ENCODE measurements around the gene ZNF205.

ZNF205 gene

DNA sequence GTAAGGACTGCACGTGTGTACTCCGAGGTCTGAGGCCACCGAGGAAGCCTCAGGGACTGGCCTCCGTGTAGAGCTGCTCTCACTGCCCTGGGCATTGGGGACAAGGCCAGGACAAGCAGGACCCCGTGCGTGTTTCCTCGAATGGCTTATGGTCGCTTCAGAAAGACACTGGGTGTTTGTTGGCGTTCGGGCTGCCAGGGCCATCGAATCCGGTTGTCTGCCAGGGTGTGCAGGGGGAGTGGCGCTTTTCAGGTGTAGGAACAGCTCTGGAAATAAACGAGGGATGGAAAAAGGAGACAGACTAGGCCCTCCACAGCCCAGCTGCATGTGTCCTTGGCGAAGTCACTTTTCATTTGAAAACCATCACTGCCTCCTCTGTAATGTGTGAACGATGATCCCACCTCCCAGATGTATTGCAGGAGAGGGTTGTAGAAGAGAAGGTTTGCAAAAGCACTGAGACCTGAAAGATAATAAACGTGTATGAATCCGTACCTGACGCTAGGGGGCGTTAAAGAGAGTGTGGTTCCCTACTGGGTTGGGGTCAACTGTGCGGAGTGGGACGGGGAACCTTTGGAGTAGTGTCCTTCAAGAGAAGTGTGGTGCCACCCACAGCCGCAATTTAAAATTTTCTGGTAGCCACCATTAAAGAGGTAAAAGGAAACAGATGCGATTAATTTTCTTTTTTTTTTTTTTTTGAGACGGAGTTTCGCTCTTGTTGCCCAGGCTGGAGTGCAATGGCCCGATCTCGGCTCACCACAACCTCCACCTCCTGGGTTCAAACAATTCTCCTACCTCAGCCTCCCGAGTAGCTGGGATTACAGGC, 11.2 kb upstream of the ZNF205 start:
- DNase-seq (ENCODE audit: low read depth) = no peak

DNA sequence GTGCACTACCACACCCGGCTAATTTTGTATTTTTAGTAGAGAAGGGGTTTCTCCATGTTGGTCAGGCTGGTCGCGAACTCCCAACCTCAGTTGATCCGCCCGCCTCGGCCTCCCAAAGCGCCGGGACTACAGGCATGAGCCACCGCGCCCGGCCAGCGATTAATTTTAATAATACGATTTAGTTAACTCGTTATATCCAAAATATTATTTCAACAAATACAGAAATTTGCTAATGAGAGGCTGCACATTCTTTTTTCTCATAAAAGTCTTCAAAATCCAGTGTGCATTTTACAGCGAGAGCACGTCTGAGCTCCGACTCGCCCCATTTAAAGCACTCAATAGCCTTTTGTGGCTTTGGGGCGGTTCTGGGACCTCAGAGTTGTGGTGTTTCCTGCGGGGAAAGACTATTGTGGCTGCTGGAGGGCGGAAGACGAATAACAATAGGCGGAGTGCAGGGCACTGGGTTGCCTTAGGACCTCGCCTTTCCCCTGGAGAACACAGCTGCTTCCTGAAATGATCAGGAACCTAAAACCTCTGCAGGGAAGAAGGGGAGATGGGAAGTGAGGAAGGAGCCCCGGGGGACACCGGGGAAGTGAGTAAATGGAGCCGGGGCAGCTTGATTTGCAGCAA, 10.4 kb upstream of the ZNF205 start:
- no peak for DNase-seq (ENCODE audit: low read depth)

DNA sequence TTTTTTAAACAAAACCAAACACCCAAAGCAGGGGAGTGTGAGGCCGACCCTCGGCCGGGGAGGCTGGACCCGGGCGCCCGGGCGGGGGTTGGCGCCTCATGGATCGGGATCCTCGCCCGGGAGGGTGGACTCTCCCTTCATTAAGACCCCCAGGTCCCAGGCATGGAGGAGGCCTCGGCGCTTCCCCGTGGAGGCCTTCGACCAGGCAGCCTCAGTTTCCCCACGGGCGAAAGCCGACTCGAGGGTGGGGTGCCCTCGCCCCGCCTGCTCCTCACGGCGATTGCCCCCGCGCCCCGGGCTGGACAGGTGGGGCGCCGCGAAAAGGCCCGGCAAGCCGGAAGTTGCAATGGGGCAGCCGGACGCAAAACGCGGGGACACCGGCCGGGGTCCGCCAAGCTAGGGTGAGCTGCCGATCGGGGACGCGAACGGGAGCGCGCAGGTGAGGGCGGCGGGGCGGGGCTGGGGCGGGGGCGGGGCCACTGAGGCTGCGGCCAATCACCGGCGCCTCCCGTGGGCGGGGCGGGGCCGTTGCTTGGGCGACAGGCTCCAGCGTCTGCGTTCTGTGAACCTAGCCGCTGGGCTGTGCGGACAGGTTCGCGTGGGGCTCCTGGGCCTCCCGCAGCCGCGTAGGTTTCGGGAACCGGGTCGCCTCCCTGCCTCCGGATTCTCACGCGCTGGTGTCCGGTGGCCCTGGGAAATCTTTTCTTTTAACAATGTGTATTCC, 6.0 kb upstream of the ZNF205 start:
- peak; percentile 77 for DNase-seq (ENCODE audit: low read depth)

DNA sequence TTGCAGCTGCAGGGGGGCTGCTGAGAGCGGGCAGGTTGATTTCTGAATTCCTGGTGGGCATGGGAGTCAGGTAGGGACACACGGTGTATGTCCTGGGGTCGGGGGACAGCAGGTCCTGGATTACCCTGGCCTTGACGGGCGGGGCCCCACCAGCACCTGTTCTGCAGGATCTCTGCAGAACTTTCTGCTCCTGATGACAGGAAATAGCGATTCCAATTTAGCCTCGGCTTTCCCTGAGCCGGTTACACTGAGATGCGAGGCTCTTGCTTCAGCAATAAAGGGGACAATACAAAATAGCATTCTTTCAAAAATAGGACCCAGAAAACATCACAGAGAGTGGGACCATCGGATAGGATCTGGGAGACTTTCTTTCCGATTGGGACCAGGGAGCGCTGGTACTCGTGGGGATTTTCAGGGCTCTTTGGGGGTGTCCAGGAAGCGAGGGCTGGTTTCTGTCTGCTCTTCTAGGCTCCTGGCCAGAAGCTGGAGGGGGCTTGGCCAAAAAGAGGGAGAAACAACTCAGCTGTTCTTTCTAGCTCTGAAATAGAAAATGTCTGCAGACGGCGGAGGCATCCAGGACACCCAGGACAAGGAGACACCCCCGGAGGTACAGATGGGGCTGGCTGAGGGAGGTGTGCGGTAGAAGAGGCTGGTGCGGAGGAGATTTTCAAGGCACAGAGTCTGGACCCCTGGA, 642 bp downstream of the ZNF205 start:
- DNase-seq (ENCODE audit: low read depth) = no peak

DNA sequence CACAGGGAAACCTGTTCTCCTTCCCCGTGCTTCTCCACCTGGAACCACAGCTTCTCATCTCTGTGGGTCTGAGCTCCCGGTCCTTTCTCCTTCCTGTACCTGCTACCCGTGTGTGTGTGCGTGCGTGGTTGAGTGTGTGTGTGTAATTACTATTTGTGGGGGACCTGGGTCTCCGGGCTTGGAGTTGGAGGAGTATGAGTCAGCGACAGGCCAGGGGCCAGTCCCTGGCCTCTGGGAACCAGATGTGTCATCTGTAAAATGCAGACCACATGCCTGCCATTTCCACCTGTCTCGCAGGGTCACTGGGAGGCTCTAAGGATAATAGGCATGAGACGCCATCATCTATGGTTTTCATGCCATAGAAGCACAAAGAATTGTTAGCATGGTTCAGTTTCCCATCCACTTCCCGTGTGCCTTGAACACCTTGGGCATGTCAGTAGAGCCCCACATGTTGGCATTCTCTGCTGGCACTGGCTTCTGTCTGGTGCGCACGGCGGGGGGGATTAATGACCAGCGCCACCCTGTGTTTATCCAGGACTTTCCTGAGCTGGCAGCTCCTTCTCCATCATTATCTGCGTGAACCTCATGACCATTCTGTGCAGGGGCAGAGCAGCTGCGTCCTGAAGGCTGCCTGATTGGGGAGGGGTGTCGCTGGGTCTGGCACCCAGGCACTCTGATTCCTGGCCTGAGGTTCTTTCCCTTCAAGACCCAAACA, 1.5 kb downstream of the ZNF205 start:
- DNase-seq (ENCODE audit: low read depth) = no peak

DNA sequence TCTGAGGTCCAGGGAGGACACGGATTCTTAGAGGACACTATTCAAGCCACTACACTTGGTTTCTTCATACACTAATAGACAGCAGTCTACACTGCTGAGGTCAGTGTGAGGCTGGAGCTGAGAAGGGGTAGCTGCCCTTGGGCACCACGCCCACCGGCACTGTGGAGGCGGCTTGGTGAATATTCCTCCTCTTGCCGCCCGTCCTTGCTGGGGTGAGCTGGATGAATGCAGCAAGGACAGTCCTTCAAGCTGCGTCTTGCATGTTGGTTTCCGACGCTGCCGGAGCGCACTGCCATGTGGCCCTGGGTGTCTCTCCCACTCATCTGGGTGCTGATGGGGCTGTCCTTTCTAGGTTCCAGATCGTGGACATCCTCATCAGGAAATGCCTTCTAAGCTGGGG, 2.6 kb downstream of the ZNF205 start:
- DNase-seq (ENCODE audit: low read depth) = no peak

DNA sequence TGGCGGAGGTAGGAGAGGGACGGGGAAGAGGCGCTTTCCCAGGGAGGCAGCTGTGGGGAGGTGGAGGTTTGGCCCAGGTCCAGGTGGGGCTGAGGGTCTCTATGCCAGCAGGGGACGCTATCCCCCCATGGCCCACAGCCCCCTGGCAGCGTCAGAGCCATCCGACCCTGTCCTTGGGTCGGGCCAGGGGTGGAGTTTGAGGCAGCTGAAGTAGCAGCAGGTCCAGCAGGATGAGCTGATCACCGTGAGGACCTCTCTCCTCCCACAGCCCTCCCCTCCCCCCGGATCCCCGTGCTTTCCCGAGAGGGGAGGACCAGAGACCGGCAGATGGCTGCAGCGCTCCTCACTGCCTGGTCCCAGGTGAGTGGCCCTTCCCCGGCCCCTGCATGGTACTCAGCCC, 3.2 kb downstream of the ZNF205 start:
- DNase-seq (ENCODE audit: low read depth) = no peak

DNA sequence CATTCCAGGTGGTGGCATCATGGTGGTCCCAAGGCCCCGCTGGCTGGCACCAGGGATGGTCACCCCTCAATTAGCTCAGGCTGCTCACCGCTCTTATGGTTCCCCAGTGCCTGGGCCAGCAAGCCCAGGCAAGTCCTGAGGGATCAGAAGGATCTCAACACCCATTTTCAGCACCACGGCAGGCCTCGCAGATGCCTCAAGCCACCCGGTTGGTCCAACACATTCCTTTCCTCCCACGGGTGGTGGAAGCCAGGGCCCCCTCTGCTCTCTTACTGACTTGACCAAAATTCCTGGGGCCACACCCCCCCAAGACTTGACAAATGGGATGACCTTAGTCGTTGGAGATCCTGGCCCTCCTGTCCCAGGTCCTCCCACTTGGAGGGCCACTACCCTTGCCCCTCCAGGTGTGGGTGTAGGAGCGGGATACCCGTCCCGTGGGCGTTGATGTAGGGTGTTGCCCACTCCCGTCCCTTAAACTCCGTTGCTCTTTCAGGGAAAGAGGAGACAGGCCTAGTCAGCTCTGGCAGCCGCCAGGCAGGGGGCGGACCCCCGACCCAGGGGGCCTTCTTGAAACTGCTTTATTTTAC, 5.9 kb downstream of the ZNF205 start:
- DNase-seq (ENCODE audit: low read depth) = no peak

DNA sequence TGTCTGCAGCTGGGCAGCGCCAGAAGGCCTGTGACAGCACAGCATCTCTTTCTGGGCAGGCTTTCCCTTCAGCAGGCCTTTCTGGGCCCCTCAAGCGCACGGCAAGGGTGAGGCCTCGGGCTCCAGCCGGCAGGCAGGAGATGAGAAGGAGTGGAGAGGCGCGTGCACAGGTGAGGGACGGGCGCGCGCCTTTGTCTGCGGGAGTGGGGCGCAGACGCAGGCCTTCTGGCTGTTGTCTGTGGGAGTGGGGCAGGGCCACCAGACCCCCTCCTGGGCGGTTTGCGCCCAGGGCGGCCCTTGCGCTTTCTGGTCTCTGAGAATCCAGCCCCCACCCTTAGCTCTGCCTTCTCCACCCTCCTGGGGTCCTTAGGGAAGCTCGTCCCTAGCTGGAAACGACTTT, 6.5 kb downstream of the ZNF205 start:
- no peak for DNase-seq (ENCODE audit: low read depth)

DNA sequence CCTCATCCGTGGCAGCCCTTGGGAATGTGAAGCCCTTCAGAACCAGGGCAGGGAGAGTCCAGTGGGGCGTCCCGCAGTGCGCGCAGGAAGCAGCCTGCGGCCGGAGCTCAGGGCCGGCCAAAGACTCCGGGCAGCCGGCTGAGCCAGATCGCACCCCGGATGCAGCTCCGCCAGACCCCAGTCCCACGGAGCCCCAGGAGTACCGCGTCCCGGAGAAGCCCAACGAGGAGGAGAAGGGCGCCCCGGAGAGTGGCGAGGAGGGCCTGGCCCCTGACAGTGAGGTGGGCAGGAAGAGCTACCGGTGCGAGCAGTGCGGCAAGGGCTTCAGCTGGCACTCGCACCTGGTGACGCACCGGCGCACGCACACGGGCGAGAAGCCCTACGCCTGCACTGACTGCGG, 6.9 kb downstream of the ZNF205 start:
- DNase-seq (ENCODE audit: low read depth) = no peak

DNA sequence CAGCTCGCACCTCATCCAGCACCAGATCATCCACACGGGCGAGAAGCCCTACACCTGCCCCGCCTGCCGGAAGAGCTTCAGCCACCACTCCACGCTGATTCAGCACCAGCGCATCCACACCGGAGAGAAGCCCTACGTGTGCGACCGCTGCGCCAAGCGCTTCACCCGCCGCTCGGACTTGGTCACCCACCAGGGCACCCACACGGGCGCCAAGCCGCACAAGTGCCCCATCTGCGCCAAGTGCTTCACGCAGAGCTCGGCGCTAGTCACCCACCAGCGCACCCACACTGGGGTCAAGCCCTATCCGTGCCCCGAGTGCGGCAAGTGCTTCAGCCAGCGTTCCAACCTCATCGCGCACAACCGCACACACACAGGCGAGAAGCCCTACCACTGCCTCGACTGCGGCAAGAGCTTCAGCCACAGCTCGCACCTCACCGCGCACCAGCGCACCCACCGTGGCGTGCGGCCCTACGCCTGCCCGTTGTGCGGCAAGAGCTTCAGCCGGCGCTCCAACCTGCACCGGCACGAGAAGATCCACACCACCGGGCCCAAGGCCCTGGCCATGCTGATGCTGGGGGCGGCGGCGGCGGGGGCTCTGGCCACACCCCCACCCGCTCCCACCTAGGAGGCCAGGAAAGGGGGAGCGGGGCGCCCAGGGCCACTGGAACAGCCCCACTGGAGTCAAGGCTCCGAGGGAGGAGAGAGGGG, 7.5 kb downstream of the ZNF205 start:
- DNase-seq (ENCODE audit: low read depth) = no peak

DNA sequence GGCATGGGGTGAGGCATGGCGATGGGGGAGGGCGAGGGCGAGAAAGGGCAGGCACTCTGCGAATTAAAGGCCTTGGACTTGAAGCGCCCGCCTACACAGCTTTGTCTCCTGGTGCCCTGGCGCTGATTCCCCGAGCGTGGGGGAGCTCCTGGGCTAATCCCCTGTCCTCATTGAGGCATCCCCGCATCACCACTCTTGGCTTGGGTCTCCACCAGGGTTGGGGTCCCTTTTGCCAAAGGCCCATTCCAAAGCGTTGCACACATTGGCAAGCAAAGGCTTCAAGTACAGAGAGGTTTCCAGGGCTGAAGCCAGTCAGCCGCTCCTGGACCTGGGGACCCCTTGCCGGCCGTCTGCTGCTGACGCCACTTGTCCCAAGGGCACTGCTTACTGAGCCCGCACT, 8.0 kb downstream of the ZNF205 start:
- no peak for DNase-seq (ENCODE audit: low read depth)

DNA sequence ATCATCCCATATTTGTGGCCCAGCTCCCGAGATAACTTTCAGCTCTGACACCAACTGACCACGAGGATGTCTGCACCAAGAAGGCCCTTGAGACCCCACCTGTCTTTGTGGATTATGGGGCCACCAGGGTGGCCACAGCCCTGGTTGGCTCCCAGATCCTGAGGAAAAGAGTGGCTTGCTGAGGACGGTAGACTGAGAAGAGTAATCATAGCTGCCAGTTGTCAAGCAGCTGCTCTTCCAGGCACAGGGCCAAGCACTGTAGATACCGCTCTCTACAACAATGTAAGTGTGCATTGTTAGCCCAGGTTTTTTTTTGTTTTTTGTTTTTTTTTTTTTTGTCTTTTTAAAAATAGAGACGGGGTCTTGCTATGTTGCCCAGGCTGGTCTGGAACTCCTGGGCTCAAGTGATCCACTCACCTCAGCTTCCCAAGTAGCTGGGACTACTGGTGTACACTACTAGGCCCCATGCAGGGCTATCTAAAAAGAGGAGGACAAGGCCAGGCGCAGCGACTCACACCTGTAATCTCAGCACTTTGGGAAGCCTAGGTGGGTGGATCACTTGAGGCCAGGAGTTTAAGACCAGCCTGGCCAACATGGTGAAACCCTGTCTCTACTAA, 9.6 kb downstream of the ZNF205 start:
- no peak for DNase-seq (ENCODE audit: low read depth)

DNA sequence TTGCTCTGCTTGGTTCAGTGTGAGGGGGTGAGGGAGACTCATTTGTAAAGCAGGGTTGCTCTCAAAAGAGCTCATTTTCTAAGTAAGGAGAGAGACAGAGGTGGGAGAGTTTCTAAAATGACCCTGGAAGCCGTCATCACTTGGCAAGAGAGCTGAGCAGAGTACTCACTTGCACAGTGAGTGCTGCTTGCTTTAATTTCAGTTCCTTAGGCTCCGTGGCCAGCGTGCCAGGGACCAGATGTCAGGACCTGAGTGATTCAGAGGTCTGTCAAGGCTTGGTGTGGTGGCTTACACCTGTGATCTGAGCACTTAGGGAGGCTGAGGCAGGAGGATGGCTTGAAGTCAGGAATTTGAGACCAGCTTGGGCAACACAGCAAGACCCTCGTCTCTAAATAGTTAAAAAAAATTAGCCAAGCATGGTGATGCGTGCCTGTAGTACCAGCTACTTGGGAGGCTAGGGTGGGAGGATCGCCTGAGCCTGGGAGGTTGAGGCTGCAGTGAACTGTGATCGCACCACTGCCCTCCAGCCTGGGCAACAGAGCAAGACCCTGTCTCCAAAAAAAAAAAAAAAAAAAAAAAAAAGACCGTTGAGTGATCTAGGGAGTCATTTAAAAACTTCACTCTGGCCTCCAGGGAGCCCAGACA, 10.7 kb downstream of the ZNF205 start:
- no peak for DNase-seq (ENCODE audit: low read depth)

DNA sequence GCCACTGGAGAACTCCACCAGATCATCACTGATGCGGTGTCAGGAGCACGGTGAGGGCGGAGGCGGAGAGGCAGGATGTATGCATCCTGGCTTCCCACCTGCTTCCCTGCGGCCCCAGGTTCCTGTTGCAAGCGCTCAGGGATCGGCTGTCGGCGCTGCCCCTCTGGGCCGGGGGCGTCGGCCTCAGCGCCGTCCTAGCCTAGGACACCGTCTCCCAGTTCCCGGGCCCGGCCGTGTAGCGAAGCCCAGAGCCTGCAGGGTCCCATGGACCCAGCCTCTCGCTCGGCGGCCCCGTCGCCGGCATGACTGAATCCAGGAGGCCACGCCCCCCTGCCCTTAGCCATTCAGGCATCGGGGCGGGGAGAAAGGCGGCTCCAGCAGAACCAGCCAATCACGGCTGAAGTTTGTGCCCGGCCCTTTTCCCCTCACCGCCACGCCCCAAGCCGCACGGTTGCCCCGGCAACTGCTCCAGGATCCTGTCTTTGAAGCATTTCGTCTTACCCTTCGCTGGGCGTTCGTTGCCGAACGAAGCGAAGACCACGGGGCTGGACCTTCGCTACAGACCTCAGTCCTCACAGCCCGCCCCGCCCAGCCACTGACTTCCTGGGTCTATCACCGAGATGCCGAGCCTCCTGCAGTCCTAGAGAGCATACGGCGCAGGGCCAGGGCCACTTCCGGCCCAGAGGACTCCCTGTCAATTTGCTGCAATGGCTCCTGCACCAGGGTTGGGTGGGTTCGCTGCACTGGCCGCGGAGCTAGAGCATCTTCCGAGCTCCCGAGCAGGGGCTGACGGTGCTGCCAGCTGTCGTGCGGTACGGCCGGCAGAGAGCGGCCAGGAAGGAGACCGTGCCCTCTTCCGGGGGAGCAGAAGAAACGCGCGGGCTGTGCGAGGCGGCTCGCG, 11.8 kb downstream of the ZNF205 start:
- DNase-seq (ENCODE audit: low read depth) = peak; percentile 96

DNA sequence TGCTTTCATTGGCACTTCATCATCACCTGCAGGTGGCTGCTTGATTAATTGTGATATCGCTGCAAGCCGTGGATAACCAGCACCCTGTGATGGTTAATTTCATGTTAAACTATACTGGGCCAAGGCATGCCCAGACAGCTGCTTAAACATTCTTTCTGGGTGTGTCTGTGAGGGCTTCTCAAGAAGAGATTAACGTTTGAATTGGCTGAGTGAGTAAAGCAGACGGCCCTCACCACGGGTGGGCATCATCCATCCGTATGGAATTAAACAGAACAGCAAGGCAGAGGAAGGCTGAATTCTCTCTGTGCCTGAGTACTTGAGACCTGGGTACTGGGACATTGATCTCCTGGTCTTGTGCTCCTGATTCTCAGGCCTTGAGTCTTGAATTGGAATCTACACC, 15.4 kb downstream of the ZNF205 start:
- no peak for DNase-seq (ENCODE audit: low read depth)

DNA sequence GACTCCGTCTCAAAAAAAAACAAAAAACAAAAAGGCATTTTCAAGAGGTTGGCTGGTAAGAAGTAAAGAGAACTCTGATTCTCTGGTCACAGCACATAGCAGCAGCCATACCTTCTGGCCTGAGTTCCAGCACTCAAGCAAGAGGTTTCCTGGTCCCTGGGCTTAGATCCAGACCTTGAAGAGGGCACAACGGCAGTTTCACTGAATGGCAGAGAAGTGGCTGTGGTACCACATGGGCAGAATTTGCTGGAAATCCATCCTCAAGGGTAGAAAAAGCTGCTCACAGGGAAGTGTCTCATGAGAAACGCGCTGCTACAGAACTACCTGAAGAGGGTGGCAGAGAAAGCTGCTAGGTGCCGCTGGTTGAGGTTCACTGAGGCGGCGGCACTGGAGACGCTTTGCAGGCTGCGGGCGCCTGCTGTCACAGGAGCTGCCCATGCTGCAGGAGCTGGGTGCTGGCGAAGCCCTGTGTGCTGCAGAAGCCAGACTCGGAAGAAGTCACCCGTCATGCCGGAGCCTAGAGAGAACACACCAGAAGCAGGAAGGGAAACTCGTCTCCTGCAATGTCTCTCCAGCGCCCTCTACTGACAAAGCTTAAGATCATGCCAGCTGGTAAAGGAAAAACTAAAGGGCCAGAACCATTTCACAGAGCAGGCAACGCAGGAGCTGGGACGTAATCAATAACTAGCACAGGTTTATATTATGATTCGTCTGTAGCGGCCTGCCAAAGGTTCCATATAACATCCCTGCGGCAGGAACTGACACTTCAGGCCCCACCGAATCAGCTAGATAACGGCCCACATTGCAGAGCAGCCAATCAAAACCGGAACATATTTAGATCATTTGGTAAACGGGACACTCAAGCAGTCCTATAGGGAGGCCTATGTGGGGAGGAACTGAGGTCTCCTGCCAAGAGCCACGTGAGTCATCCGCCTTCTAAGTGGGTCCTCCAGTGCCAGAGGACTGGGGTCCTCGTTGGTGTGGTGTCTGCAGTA, 17.0 kb downstream of the ZNF205 start:
- DNase-seq (ENCODE audit: low read depth) = peak; percentile 57
